Mucosa of descending colon (tissue), 3 donors: ENCODE data around the gene RNF128. TPM values are rescaled to one million over a fixed set of nuclear protein-coding genes. Genes with fewer than 3 reads are reported as not detected.

Experiments used
- ATAC-seq: fragments of 200-7000 bp; cut with Tn5 transposase; one replicate; pipeline ENCODE4 v1.9.1; 2020; ENCODE audit warnings: mild to moderate bottlenecking, moderate library complexity
- DNase-seq, 3 donors: peaks; one replicate each; pipeline ENCODE4 v3.0.0-alpha.2; 2020
- H3K36me3 ChIP-seq: fragments of 200-600 bp; one replicate; pipeline ENCODE4 v1.8.0; 2021; ENCODE audit warnings: low read depth, mild to moderate bottlenecking
- H3K4me1 ChIP-seq: fragments of 200-600 bp; one replicate; pipeline ENCODE4 v1.8.0; 2021; ENCODE audit warnings: low read depth, mild to moderate bottlenecking
- H3K4me3 ChIP-seq: fragments of 200-600 bp; one replicate; pipeline ENCODE4 v1.8.0; 2021; ENCODE audit warnings: mild to moderate bottlenecking
- H3K9me3 ChIP-seq: fragments of 200-600 bp; one replicate; pipeline ENCODE4 v1.8.0; 2021; ENCODE audit warnings: mild to moderate bottlenecking
- intact Hi-C, 2 donors: fragments of 100-400 bp; cut with DNase I in 1 of 2; cut with micrococcal nuclease in 1 of 2; formaldehyde crosslinking; loops; one replicate each; pipeline versions ENCODE4 v1.11.0 to v1.11.1; 2022; cut with DNase I, micrococcal nuclease
- total RNA-seq, 3 donors: library from RNA; stranded (reverse); fragmentation: NEBNext Ultra II Directional in 2 of 3; extraction: Animal tissue kit (Norgen Biotek cat#: 25700) in 2 of 3; gene quantifications; one replicate each; pipeline versions ENCODE4 v1.2.1 to v1.2.4, GENCODE V29; 2021 to 2023
- TF ChIP-seq, protein P1 (sequence below): fragments of 200-600 bp; IDR thresholded peaks from one replicate; pipeline ENCODE4 v1.8.0; 2022; ENCODE audit warnings: antibody characterized with exemption, mild to moderate bottlenecking
- donor health status: DM: no; HTN: no; CAD: no; lungs with moderate emphysema.
- donor health status: DM: no; HTN: no; CAD: no.
- donor health status: DM: no; HTN: yes; CAD: no.

The RNF128 gene
- total RNA-seq, 3 donors from 2014 or later: 13.5 to 51.5 (median 25.5) TPM

DNA sequence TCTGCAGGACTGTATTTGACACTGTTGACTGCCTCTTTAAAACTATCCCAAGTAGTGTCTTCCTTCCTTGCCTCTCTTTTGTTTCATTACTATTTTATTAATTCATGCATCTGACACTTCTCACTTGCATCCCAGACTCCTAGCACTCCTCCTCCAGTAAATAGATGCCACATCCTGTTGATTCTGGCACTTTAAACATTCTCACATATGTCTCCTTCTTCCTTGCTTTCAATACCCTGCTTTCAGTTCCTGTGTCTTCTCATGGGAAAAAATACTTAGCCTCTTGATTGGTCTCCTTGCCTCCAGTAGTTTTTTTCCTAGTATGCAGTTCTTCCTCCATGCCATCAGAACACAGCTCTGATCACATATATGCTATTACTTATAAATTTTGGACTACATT is 5.1 kb downstream of the RNF128 start:
- intact Hi-C loops: no loop called here
- no peaks in the 10 kb centered on the region for H3K4me1 ChIP-seq
- TF ChIP-seq, protein P1, sequence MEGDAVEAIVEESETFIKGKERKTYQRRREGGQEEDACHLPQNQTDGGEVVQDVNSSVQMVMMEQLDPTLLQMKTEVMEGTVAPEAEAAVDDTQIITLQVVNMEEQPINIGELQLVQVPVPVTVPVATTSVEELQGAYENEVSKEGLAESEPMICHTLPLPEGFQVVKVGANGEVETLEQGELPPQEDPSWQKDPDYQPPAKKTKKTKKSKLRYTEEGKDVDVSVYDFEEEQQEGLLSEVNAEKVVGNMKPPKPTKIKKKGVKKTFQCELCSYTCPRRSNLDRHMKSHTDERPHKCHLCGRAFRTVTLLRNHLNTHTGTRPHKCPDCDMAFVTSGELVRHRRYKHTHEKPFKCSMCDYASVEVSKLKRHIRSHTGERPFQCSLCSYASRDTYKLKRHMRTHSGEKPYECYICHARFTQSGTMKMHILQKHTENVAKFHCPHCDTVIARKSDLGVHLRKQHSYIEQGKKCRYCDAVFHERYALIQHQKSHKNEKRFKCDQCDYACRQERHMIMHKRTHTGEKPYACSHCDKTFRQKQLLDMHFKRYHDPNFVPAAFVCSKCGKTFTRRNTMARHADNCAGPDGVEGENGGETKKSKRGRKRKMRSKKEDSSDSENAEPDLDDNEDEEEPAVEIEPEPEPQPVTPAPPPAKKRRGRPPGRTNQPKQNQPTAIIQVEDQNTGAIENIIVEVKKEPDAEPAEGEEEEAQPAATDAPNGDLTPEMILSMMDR: no peak
- H3K4me3 ChIP-seq: no peak overlapping the region
- DNase-seq: no peak
- no peaks in the 10 kb centered on the region for H3K9me3 ChIP-seq
- no peaks in the 10 kb centered on the region for H3K36me3 ChIP-seq
- no peak for ATAC-seq

GRCh38 chrX:106734827-106735226 is 8.3 kb downstream of the RNF128 start:
- TF ChIP-seq, protein P1: no peak
- ATAC-seq (peak; percentile 57), DNase-seq (no peak)
- H3K36me3 ChIP-seq: no peaks in the 10 kb centered on the region
- intact Hi-C loops: no loop called here
- H3K4me1 ChIP-seq: no peaks in the 10 kb centered on the region
- no peak overlapping the region for H3K4me3 ChIP-seq
- H3K9me3 ChIP-seq: no peaks in the 10 kb centered on the region

- intact Hi-C loops: no loop called here
- no peak for DNase-seq
- H3K9me3 ChIP-seq: no peaks in the 10 kb centered on the region
- H3K36me3 ChIP-seq: no peaks in the 10 kb centered on the region
- no peaks in the 10 kb centered on the region for H3K4me1 ChIP-seq
- ATAC-seq: no peak
- no peak overlapping the region for H3K4me3 ChIP-seq
- TF ChIP-seq, protein P1: no peak
Measured at GRCh38 chrX:106740193-106740780, 13.8 kb downstream of the RNF128 start.

DNA sequence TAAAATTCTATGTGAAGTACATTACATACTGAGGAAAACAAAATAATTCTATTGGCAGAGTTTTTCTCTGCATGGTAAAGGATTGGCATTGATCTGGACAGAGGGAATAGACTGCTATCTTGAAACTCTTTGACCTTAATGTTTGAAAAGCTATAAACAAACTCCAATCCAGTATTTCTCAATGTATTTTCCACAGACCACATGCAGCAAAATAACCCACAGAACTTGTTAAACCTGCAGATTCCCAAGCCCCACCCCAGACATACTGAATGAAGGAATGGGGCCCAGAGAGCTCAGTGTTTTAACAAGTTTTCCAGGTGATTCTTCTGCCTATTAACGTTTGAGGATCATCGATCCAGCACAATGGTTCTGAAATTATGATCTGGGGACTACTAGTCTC is 15.7 kb downstream of the RNF128 start:
- H3K36me3 ChIP-seq: no peaks in the 10 kb centered on the region
- H3K9me3 ChIP-seq: no peaks in the 10 kb centered on the region
- TF ChIP-seq, protein P1: no peak
- H3K4me3 ChIP-seq: no peak overlapping the region
- no peak for DNase-seq
- no peaks in the 10 kb centered on the region for H3K4me1 ChIP-seq
- ATAC-seq: no peak
- intact Hi-C loops: no loop called here

DNA sequence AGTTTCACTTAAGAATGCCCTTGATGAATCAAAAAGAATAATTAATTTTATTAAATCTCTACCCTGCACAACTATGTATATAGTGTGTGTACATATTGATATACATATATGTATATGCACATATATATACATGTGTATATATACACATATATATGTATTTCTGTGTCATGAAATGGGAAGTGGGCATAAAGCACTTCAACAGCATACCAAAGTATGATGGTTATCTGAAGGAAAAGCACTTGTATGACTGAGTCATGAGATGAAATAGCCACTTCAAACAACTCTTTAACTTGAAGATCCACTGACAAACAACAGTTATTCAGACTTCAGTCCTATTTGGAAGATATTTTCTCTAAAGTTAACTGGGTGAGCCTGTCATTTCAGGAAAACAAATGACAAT is 16.3 kb downstream of the RNF128 start:
- TF ChIP-seq, protein P1: no peak
- no peaks in the 10 kb centered on the region for H3K36me3 ChIP-seq
- H3K4me1 ChIP-seq: no peaks in the 10 kb centered on the region
- H3K4me3 ChIP-seq: no peak overlapping the region
- intact Hi-C loops: no loop called here
- no peaks in the 10 kb centered on the region for H3K9me3 ChIP-seq
- ATAC-seq: no peak
- no peak for DNase-seq

DNA sequence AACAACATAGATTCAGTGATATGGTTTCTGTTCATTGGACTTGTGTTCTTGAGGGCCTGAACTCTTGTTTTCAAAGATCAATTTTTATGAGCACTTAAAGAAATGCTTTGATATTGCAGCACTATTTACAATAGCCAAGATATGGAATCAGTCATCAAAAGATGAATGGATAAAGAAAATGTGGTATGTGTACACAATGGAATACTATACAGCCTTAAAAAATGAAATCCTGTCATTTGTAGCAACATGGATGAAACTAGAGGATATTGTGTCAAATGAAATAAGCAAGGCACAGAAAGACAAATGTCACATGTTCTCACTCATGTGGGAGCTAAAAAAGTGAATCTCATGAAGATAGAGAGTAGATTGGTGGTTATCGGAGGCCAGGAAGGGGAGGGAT is 21.9 kb downstream of the RNF128 start:
- intact Hi-C loops: no loop called here
- H3K4me1 ChIP-seq: no peaks in the 10 kb centered on the region
- ATAC-seq (no peak), DNase-seq (no peak)
- no peaks in the 10 kb centered on the region for H3K9me3 ChIP-seq
- no peak overlapping the region for H3K4me3 ChIP-seq
- no peaks in the 10 kb centered on the region for H3K36me3 ChIP-seq
- TF ChIP-seq, protein P1: no peak
